ENCODE data around the gene POLD3. TPM values are rescaled to one million over a fixed set of nuclear protein-coding genes. Genes with fewer than 3 reads are reported as not detected.

The POLD3 gene
- total RNA-seq, 1 experiment from 2014 or later, result 76.5 TPM

- Histone ChIP-seq H3K4me3 (ENCODE audit: low read depth, low read length, poor library complexity, severe bottlenecking) (no peak overlapping the region), H3K4me1 (ENCODE audit: insufficient read depth, low read length, poor library complexity, severe bottlenecking) (peaks cover 13% of the 10 kb centered on the region), H3K9me3 (ENCODE audit: low read depth, low read length, poor library complexity, severe bottlenecking) (no peaks in the 10 kb centered on the region), H3K27me3 (replicated peaks; ENCODE audit: insufficient read depth, low read depth, low read length, poor library complexity) (no peaks in the 10 kb centered on the region), H3K36me3 (ENCODE audit: insufficient read depth, low read length, poor library complexity, severe bottlenecking) (peaks cover 66% of the 10 kb centered on the region), H3K27ac (ENCODE audit: low read depth, low read length, poor library complexity, severe bottlenecking) (no peak overlapping the region)
- TF ChIP-seq EZH2 (IDR thresholded peaks at IDR 0.05; ENCODE audit: borderline replicate concordance, low read depth, low read length, poor library complexity, severe bottlenecking), result no peak
- no peak for TF ChIP-seq CTCF (conservative IDR thresholded peaks at IDR 0.05; ENCODE audit: low read depth, low read length)
- ChIA-PET POLR2A (ENCODE audit: low non-redundant PET) (no interaction called here), CTCF (no interaction called here)
- no TSS peak for BruUV-seq (replicated peaks)
- DNase-seq (ENCODE audit: low spot score), result peak; percentile 17
- intact Hi-C loops (cut with micrococcal nuclease; ENCODE audit: unreplicated experiment), result no loop called here
Measured at GRCh38 chr11:74641905-74642304, 49.5 kb downstream of the POLD3 start.

DNA sequence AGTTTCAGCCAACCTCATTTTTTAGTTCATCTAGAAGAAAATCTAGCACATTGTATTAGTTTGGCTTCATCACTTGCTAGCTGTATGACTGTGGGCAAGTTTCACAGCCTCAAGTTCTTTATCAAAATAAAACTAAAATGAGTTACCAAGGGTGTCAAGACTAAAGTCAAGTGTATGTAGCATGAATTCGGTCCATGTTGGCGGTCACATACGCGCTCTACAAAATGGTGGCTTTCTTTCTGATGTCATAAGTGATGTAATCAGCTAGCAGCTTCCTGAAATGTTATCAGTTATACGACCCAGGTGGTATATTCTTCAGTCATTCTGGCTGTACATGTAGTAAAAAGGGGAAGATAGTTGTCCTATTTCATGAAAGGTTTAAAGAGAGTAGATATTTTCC lies 50.5 kb downstream of the POLD3 start:
- H3K4me1 ChIP-seq (ENCODE audit: insufficient read depth, low read length, poor library complexity, severe bottlenecking), result peaks cover 13% of the 10 kb centered on the region
- ChIA-PET POLR2A (ENCODE audit: low non-redundant PET) (no interaction called here), CTCF (no interaction called here)
- no peak for DNase-seq (ENCODE audit: low spot score)
- BruUV-seq (replicated peaks), result no TSS peak
- TF ChIP-seq CTCF (conservative IDR thresholded peaks at IDR 0.05; ENCODE audit: low read depth, low read length) (no peak), EZH2 (IDR thresholded peaks at IDR 0.05; ENCODE audit: borderline replicate concordance, low read depth, low read length, poor library complexity, severe bottlenecking) (no peak)
- intact Hi-C loops (cut with micrococcal nuclease; ENCODE audit: unreplicated experiment), result no loop called here
- no peaks in the 10 kb centered on the region for H3K9me3 ChIP-seq (ENCODE audit: low read depth, low read length, poor library complexity, severe bottlenecking)
- peaks cover 56% of the 10 kb centered on the region for H3K36me3 ChIP-seq (ENCODE audit: insufficient read depth, low read length, poor library complexity, severe bottlenecking)
- no peak overlapping the region for H3K4me3 ChIP-seq (ENCODE audit: low read depth, low read length, poor library complexity, severe bottlenecking)
- no peaks in the 10 kb centered on the region for H3K27me3 ChIP-seq (replicated peaks; ENCODE audit: insufficient read depth, low read depth, low read length, poor library complexity)
- no peak overlapping the region for H3K27ac ChIP-seq (ENCODE audit: low read depth, low read length, poor library complexity, severe bottlenecking)

- Histone ChIP-seq H3K4me1 (ENCODE audit: insufficient read depth, low read length, poor library complexity, severe bottlenecking) (peaks cover 2% of the 10 kb centered on the region), H3K36me3 (ENCODE audit: insufficient read depth, low read length, poor library complexity, severe bottlenecking) (peaks cover 53% of the 10 kb centered on the region), H3K4me3 (ENCODE audit: low read depth, low read length, poor library complexity, severe bottlenecking) (no peak overlapping the region), H3K9me3 (ENCODE audit: low read depth, low read length, poor library complexity, severe bottlenecking) (no peaks in the 10 kb centered on the region), H3K27ac (ENCODE audit: low read depth, low read length, poor library complexity, severe bottlenecking) (no peak overlapping the region), H3K27me3 (replicated peaks; ENCODE audit: insufficient read depth, low read depth, low read length, poor library complexity) (no peaks in the 10 kb centered on the region)
- TF ChIP-seq CTCF (conservative IDR thresholded peaks at IDR 0.05; ENCODE audit: low read depth, low read length) (no peak), EZH2 (IDR thresholded peaks at IDR 0.05; ENCODE audit: borderline replicate concordance, low read depth, low read length, poor library complexity, severe bottlenecking) (no peak)
- intact Hi-C loops (cut with micrococcal nuclease; ENCODE audit: unreplicated experiment), result no loop called here
- no peak for DNase-seq (ENCODE audit: low spot score)
- ChIA-PET POLR2A (ENCODE audit: low non-redundant PET) (no interaction called here), CTCF (no interaction called here)
- no TSS peak for BruUV-seq (replicated peaks)
Measured at GRCh38 chr11:74644081-74644480, 51.7 kb downstream of the POLD3 start.
